DND-41 (cell line): ENCODE measurements around the gene PDE4D.

ENCODE experiments used
- CTCF ChIP-seq: IDR thresholded peaks from 2 replicates; pipeline ENCODE4 v1.5.1; 2012; ENCODE audit warnings: borderline replicate concordance, low read length, moderate library complexity, mild to moderate bottlenecking; ENCODE audit not compliant: poor library complexity, severe bottlenecking; ENCODE audit errors: extremely low read depth
- EZH2 ChIP-seq: IDR thresholded peaks from 3 replicates; pipeline ENCODE4 v1.6.1; 2012; ENCODE audit warnings: borderline replicate concordance, low read depth, mild to moderate bottlenecking, moderate library complexity, low read length, inconsistent platforms; ENCODE audit not compliant: severe bottlenecking

GRCh38 chr5:59757442-59757841, 136.1 kb downstream of the PDE4D start:
- TF ChIP-seq EZH2 (no peak), CTCF (no peak)
